IMR-90 (cell line): ENCODE results near the gene ZBTB25. TPM values are rescaled to one million over a fixed set of nuclear protein-coding genes. Genes with fewer than 3 reads are reported as not detected.

Source experiments
- ATAC-seq: fragments of 200-7000 bp; cut with Tn5 transposase; 2 replicates; pipeline ENCODE4 v1.9.1; 2020; ENCODE audit warnings: low read depth, mild to moderate bottlenecking, moderate library complexity
- BruUV-seq: library from RNA; stranded (reverse); fragments of 400-500 nt; replicated peaks from 2 replicates; lab custom pipeline; 2021; lab: Mats Ljungman, UMichigan
- CTCF ChIA-PET: fragments of 300-600 bp; formaldehyde crosslinking; extraction: SDS; loops from one replicate; lab custom pipeline; 2021; ENCODE audit warnings: antibody characterized with exemption; lab: Yijun Ruan, JAX
- POLR2A ChIA-PET: fragments of 300-600 bp; sonication (Branson Sonifier 250); formaldehyde crosslinking; loops from one replicate; lab custom pipeline; 2022; ENCODE audit warnings: antibody characterized with exemption; ENCODE audit not compliant: unreplicated experiment; lab: Charles Lee
- DNase-seq: peaks from one replicate; pipeline ENCODE4 v3.0.0; 2013
- H2AFZ ChIP-seq: replicated peaks from 2 replicates; pipeline ENCODE3; 2013; ENCODE audit warnings: low read length, mild to moderate bottlenecking; ENCODE audit not compliant: poor library complexity
- H2AK5ac ChIP-seq: 2 replicates; pipeline ENCODE4 v1.6.1; 2013; ENCODE audit warnings: low read depth, low read length, inconsistent platforms
- H2AK9ac ChIP-seq: replicated peaks from 2 replicates; pipeline ENCODE3; 2013; ENCODE audit warnings: mild to moderate bottlenecking, low read depth, low read length, moderate library complexity; ENCODE audit not compliant: poor library complexity
- H2BK120ac ChIP-seq: 2 replicates; pipeline ENCODE4 v1.6.1; 2013; ENCODE audit warnings: low read depth, low read length, inconsistent platforms
- H2BK15ac ChIP-seq: 3 replicates; pipeline ENCODE4 v1.6.1; 2013; ENCODE audit warnings: low read depth, low read length, inconsistent platforms
- H2BK20ac ChIP-seq: 2 replicates; pipeline ENCODE4 v1.6.1; 2013; ENCODE audit warnings: low read depth, mild to moderate bottlenecking, inconsistent platforms, low read length, moderate library complexity
- H2BK5ac ChIP-seq: 2 replicates; pipeline ENCODE4 v1.6.1; 2013; ENCODE audit warnings: mild to moderate bottlenecking, low read depth, low read length, inconsistent platforms; ENCODE audit not compliant: poor library complexity, severe bottlenecking
- H3K14ac ChIP-seq: replicated peaks from 2 replicates; pipeline ENCODE4 v1.6.1; 2013; ENCODE audit warnings: low read depth, low read length, inconsistent platforms
- H3K18ac ChIP-seq: 2 replicates; pipeline ENCODE4 v1.6.1; 2013; ENCODE audit warnings: low read depth, low read length, control low read depth
- H3K23ac ChIP-seq: 2 replicates; pipeline ENCODE4 v1.6.1; 2013; ENCODE audit warnings: low read depth, low read length, inconsistent platforms
- H3K27ac ChIP-seq: 2 replicates; pipeline ENCODE4 v1.5.1; 2013; ENCODE audit warnings: mild to moderate bottlenecking, control low read depth, low read length; ENCODE audit not compliant: insufficient read depth
- H3K27me3 ChIP-seq: 2 replicates; pipeline ENCODE4 v1.6.1; 2013; ENCODE audit warnings: low read length; ENCODE audit not compliant: control insufficient read depth, insufficient read depth
- H3K36me3 ChIP-seq: 2 replicates; pipeline ENCODE4 v1.6.1; 2013; ENCODE audit warnings: low read length, mixed read lengths; ENCODE audit not compliant: control insufficient read depth, insufficient read depth
- H3K4ac ChIP-seq: 2 replicates; pipeline ENCODE4 v1.6.1; 2013; ENCODE audit warnings: low read depth, low read length, inconsistent platforms
- H3K4me1 ChIP-seq: 2 replicates; pipeline ENCODE4 v1.6.1; 2013; ENCODE audit warnings: low read length, mixed read lengths; ENCODE audit not compliant: control insufficient read depth, insufficient read depth
- H3K4me2 ChIP-seq: 2 replicates; pipeline ENCODE4 v1.6.1; 2013; ENCODE audit warnings: low read depth, mild to moderate bottlenecking, control low read depth, low read length, moderate library complexity
- H3K4me3 ChIP-seq: 2 replicates; pipeline ENCODE4 v1.5.1; 2013; ENCODE audit warnings: low read depth, mild to moderate bottlenecking, control low read depth, low read length, moderate library complexity; ENCODE audit not compliant: insufficient read depth
- H3K56ac ChIP-seq: 2 replicates; pipeline ENCODE4 v1.6.1; 2013; ENCODE audit warnings: low read length, inconsistent platforms; ENCODE audit not compliant: insufficient read depth; ENCODE audit errors: extremely low read depth
- H3K79me1 ChIP-seq, 2 experiments: 2 replicates each; pipeline ENCODE4 v1.6.1; 2013; ENCODE audit warnings: low read length in 2 of 2, inconsistent platforms in 1 of 2, low read depth in 1 of 2
- H3K9ac ChIP-seq: 2 replicates; pipeline ENCODE4 v1.6.1; 2013; ENCODE audit warnings: low read depth, low read length, control low read depth
- H3K9me1 ChIP-seq: 2 replicates; pipeline ENCODE4 v1.6.1; 2013; ENCODE audit warnings: low read length, inconsistent platforms; ENCODE audit not compliant: insufficient read depth
- H3K9me3 ChIP-seq: 2 replicates; pipeline ENCODE4 v1.6.1; 2013; ENCODE audit warnings: low read length; ENCODE audit not compliant: control insufficient read depth, insufficient read depth
- H4K20me1 ChIP-seq: 2 replicates; pipeline ENCODE4 v1.6.1; 2013; ENCODE audit warnings: low read length, inconsistent platforms; ENCODE audit not compliant: insufficient read depth
- H4K5ac ChIP-seq: 2 replicates; pipeline ENCODE4 v1.6.1; 2013; ENCODE audit warnings: mild to moderate bottlenecking, low read depth, low read length, control low read depth
- H4K8ac ChIP-seq, 2 experiments: 2 replicates each; pipeline ENCODE4 v1.6.1; 2013; ENCODE audit warnings: low read depth in 2 of 2, low read length in 2 of 2, control low read depth in 1 of 2, inconsistent platforms in 1 of 2
- H4K91ac ChIP-seq: 2 replicates; pipeline ENCODE4 v1.6.1; 2013; ENCODE audit warnings: low read depth, low read length, inconsistent platforms; ENCODE audit not compliant: insufficient read depth
- CHD1 ChIP-seq: IDR thresholded peaks from 2 replicates; pipeline ENCODE4 v1.6.1; 2012; ENCODE audit warnings: low read depth, low read length, improper control_type of control experiment
- MAZ ChIP-seq: IDR thresholded peaks from 2 replicates; pipeline ENCODE4 v1.6.1; 2012; ENCODE audit warnings: low read depth, mild to moderate bottlenecking, low read length, improper control_type of control experiment, moderate library complexity, borderline replicate concordance
- POLR2A ChIP-seq: IDR thresholded peaks from 2 replicates; pipeline ENCODE4 v1.6.1; 2012; ENCODE audit warnings: mild to moderate bottlenecking, low read depth, low read length
- RCOR1 ChIP-seq: IDR thresholded peaks from 2 replicates; pipeline ENCODE4 v1.6.1; 2012; ENCODE audit warnings: mild to moderate bottlenecking, low read length, improper control_type of control experiment; ENCODE audit not compliant: insufficient replicate concordance
- SMC3 ChIP-seq: fragments of 150-350 bp; IDR thresholded peaks from 2 replicates; pipeline ENCODE4 v1.6.1; 2016; ENCODE audit warnings: low read depth, mild to moderate bottlenecking, antibody characterized with exemption, low read length, moderate library complexity
- dilution Hi-C: fragments of 300-500 bp; cut with HindIII; formaldehyde crosslinking; loops from one replicate; pipeline ENCODE4 v1.14.3; 2018; ENCODE audit warnings: low sequenced_read_pairs; ENCODE audit not compliant: unreplicated experiment
- in situ Hi-C: fragments of 300-500 bp; cut with MboI; formaldehyde crosslinking; loops from 3 replicates; pipeline ENCODE4 v1.14.3; 2019; ENCODE audit warnings: low sequenced_read_pairs, inconsistent platforms, mixed read lengths
- intact Hi-C: fragments of 100-400 bp; cut with micrococcal nuclease; formaldehyde crosslinking; loops from 2 replicates; pipeline ENCODE4 v1.10.0; 2022
- polyA plus RNA-seq, 3 experiments: library from polyadenylated mRNA; depleted of rRNA; stranded (reverse); fragments of >200 nt; gene quantifications; 2 replicates each; pipeline ENCODE4 v1.2.3, GENCODE V29; 2012; ENCODE audit warnings: low replicate concordance in 1 of 3
- total RNA-seq: library from RNA; depleted of rRNA; stranded (reverse); fragments of >200 nt; gene quantifications from 2 replicates; pipeline ENCODE4 v1.2.3, GENCODE V29; 2012

The ZBTB25 gene
- total and polyA plus RNA-seq, 2 of the 4 experiments (the other 2 are of a cell fraction): 4.4 to 6.6 TPM

GRCh38 chr14:64496764-64497163, 6.9 kb downstream of the ZBTB25 start:
- H4K8ac ChIP-seq: no peak overlapping the region
- H3K14ac ChIP-seq: no peak overlapping the region
- no peaks in the 10 kb centered on the region for H3K36me3 ChIP-seq
- dilution Hi-C loops (no loop called here), in situ Hi-C loops (loop anchor here (25.0 kb wide), 1 partner anchor 484 kb away; no protein-coding TSS in a partner anchor), intact Hi-C loops (no loop called here)
- no peaks in the 10 kb centered on the region for H3K9me3 ChIP-seq
- no peak overlapping the region for H4K5ac ChIP-seq
- no peaks in the 10 kb centered on the region for H3K27me3 ChIP-seq
- peaks cover 3% of the 10 kb centered on the region for H3K9me1 ChIP-seq
- H3K4me3 ChIP-seq: no peak overlapping the region
- no peak overlapping the region for H3K18ac ChIP-seq
- H3K4me1 ChIP-seq: peaks cover 4% of the 10 kb centered on the region
- H2AFZ ChIP-seq: no peak overlapping the region
- no peak overlapping the region for H2BK5ac ChIP-seq
- TF ChIP-seq CHD1 (no peak), RCOR1 (no peak), POLR2A (no peak), SMC3 (no peak), MAZ (no peak)
- no peak overlapping the region for H4K91ac ChIP-seq
- no peak overlapping the region for H2AK9ac ChIP-seq
- H3K4me2 ChIP-seq: no peak overlapping the region
- H3K4ac ChIP-seq: no peak overlapping the region
- H3K56ac ChIP-seq: no peak overlapping the region
- no peaks in the 10 kb centered on the region for H4K20me1 ChIP-seq
- peaks cover 7 to 33% of the 10 kb centered on the region in 2 experiments; a peak in 3 of 4 replicates for H3K79me1 ChIP-seq
- DNase-seq (no peak), ATAC-seq (no peak)
- ChIA-PET POLR2A (no interaction called here), CTCF (interaction anchor here (0.6 kb wide), 1 partner anchor 664 kb away, joined by 6 read pairs; no protein-coding TSS in a partner anchor)
- H3K27ac ChIP-seq: no peak overlapping the region
- no TSS peak for BruUV-seq
- no peak overlapping the region for H2BK20ac ChIP-seq
- no peak overlapping the region for H3K23ac ChIP-seq
- H2AK5ac ChIP-seq: no peak overlapping the region
- H2BK15ac ChIP-seq: no peak overlapping the region
- no peak overlapping the region for H3K9ac ChIP-seq
- no peak overlapping the region for H2BK120ac ChIP-seq
